ENCODE measurements around the gene RABGAP1L.
"Not testable (repeated sequence)": the region's sequence is repeated elsewhere in the genome, so short reads cannot be mapped to it uniquely, and the experiment has no call there.

RABGAP1L gene

DNA sequence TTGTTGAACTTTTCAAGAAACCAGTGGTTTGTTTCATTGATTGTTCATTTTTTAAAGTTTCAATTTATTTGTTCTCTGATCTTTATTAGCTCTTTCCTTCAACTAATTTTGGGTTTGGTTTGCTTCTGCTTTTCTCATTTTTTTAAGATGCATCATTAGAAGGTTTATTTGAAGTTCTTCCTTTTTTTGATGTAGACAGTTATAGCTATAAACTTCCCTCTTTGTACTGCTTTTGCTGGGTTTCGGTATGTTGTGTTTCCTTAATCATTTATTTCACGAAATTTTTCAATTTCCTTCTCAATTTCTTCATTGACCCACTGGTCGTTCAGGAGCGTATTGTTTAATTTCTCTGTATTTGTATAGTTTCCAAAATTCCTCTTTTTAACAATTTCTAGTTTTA is 155.1 kb downstream of the RABGAP1L start:
- DNase-seq: peak in 1 of 2 donors; percentile 3

- no peak for DNase-seq
Measured at GRCh38 chr1:174315239-174315638, 155.9 kb downstream of the RABGAP1L start.

DNA sequence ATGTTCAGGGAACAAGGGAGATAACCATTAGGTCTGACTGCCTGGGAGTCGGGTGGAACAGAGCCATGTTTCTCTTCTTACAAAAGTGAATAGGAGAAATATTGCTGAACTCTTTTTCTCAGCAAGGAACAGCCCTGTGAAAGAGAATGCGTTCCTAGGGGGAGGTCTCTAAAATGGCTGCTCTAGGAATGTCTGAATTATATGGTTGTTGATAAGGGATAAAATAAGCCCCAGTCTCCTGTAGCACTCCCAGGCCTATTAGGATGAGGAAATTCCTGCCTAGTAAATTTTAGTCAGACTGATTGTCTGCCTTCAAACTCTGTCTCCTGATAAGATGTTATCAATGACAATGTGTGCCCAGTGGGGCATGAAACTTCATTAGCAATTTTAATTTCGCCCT is 161.6 kb downstream of the RABGAP1L start:
- DNase-seq: not testable (repeated sequence)

- no peak for DNase-seq
Measured at GRCh38 chr1:174322202-174322862, 163.0 kb downstream of the RABGAP1L start.

- no peak for DNase-seq
Measured at GRCh38 chr1:174324493-174324892, 165.2 kb downstream of the RABGAP1L start.

GRCh38 chr1:174324939-174325338 is 165.6 kb downstream of the RABGAP1L start:
- no peak for DNase-seq

DNA sequence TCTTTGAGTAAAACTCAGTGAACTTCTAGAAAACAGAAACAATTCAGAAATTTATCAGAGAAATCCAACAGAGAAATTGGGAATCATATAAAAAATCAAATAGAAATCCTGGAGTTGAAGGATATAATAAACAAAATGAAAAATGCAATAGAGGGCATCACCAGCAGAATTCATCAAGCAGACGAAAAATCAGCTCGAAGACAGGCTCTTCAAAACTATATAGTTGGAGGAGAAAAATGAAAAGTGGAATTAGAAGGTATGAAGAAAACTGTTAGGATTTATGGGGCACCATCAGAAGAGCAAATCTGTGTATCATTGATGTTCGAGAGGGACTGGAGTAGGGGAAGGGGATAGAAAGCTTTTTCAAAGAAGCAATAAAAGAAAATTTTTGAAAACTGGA is 167.0 kb downstream of the RABGAP1L start:
- DNase-seq: no peak

DNA sequence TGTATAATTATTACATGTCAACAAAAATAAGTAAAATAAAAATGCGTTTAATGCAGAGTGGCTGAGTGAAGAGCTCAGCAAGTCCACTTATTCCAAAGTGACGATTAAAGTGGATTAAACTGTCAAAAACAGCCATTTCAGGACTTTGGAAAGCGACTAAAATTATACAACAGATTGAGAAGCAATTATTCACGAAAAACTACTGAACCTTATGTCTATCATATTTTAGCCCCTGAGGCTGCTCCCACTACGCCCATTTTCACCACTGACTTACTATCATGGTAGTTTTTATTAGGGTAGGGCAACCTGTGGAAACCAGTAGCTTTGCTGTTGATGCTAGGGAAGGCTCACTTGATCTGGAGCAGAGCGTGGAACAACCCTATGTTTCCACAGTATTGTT is 174.1 kb downstream of the RABGAP1L start:
- DNase-seq: no peak

DNA sequence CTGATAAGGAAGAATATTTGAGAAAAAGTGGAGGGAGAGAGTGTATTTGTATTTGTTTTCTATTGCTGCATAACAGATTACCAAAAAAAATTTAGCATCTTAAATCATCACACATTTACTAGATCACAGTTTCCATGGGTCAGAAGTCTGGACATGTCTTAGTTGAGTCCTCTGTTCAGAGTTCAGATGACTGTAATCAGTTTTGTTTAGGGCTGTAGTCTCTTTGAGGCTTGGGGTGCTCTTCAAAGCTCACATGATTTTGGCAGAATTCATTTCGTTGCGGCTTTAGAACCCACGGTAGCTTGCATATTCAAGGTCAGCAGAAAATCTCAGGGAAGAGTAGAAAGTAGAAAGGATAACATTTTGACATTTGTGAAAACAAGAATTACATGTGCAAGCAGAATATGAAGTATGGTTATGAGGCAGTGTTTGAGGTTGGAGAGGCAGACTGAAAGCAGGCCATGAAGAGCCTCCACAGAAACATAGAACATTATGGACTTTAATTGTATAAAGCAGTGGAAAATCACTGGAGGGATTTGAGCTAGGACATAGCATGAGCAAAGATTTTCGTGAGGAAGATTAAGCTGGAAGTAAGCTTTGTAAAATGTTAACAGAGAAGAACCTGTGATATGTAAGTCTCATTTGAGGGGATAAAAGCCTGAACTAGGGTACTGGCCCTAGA is 177.8 kb downstream of the RABGAP1L start:
- no peak for DNase-seq

GRCh38 chr1:174340404-174340803 is 181.1 kb downstream of the RABGAP1L start:
- DNase-seq: not testable (repeated sequence)

GRCh38 chr1:174344162-174344561 is 184.8 kb downstream of the RABGAP1L start:
- DNase-seq: no peak

GRCh38 chr1:174352117-174352516 is 192.8 kb downstream of the RABGAP1L start:
- no peak for DNase-seq

DNA sequence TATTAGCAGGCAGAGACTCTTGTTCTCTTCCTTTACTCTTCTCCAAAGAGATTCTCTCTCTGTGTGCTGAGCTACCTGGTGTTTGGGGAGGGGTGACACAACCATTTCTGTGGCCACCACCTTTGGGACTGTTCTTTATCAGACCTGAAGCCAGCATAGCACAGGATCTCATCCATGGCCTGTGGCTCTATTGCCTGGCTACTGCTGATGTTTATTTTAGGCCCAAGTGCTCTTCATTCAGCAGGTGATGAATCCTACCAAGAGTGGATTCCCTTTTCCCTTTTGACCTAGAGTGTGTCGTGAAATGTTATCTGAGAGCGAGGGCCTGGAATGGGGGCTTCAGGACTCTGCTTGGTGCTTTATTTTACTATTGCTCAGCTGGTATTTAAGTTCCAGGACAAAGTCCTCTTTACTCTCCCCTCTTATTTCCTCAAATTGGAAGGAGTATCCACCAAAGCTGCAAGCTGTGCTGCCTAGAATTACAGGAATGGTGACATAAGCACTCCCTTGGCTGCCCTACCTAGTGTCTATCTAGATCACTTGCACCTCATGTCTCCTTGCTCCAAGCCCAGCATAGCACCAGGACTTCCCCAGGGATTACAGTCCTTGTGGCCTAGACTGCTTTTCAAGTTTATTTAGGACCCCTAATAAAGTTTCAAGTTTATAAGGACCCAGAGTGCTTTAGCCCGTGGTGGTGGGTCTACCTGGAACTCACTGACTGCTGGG is 193.7 kb downstream of the RABGAP1L start:
- no peak for DNase-seq

DNA sequence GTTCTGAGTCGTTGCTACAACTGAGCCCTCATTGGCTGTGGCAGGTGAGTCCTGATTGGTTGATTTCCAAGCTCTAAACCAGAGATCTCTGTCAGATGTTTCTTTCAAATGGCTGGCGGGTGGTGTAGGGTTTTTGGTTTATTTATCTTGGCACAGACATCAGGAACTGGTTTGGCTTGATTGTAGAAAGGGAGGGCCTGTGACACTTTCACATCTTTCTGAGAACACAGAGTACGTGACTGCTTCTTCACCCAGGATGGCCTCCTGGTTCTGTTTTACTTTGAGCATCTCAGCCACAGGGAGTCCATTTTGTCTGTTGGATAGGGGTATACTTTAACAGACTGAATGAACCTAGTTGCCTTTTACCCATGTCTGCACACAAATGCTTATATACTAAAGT is 199.0 kb downstream of the RABGAP1L start:
- no peak for DNase-seq

- DNase-seq: no peak
Measured at GRCh38 chr1:174358786-174359453, 199.6 kb downstream of the RABGAP1L start.

DNA sequence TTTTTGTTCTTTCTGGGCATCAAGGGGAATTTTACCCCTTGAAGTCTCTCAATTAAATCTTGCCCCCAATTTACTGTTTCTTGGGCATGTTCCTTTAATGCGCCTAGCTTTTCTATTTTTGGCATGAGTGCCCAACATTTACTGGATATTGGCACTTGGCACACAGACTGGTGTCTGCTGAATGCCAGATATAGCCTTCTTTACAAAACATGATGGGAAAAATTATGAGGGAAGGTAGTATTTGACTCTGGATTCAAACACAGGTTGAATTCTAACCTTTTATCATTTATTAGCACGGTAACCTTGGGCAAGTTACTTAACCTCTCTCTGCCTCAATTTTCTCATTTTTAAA is 200.1 kb downstream of the RABGAP1L start:
- DNase-seq: no peak

GRCh38 chr1:174364996-174365736 is 205.8 kb downstream of the RABGAP1L start:
- no peak for DNase-seq

DNA sequence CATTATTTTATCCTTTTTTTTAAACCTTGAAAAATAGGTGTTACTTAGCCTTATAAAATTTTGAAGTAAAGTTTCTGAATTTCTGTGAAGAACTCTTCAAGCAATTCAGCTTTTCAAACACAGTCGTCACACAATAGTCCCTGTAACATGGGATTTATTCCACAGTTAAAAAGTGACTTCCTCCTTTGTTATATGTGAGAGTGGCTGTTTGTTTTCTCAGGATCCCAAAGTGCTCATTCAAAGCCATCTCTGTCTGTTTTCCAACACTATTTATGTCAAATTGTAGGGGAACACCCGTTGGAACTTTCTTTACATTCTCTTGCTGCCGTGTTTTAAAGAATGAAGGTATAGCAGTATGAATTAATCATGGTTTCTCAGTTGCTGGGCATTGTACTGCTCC is 207.6 kb downstream of the RABGAP1L start:
- DNase-seq: no peak

DNA sequence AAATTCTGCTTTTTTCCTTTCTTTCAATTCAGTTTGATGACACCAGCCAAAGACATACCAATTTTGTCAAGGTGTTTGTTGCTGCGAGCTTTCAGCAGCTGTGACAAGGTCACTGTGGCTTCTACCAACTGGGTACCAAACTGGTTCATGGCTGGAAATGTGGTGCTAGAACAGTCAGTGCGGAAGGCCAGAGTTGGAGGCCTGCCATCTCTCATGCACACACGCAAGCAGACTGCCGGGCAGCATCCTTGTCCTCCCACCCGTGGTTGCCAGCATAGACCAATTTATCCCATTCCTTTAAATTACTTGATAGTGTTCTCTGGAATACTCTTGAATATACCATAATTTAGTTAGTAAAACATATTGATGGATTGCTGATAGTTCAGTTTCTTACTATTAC is 208.6 kb downstream of the RABGAP1L start:
- no peak for DNase-seq

GRCh38 chr1:174376030-174376429 is 216.7 kb downstream of the RABGAP1L start:
- no peak for DNase-seq

DNA sequence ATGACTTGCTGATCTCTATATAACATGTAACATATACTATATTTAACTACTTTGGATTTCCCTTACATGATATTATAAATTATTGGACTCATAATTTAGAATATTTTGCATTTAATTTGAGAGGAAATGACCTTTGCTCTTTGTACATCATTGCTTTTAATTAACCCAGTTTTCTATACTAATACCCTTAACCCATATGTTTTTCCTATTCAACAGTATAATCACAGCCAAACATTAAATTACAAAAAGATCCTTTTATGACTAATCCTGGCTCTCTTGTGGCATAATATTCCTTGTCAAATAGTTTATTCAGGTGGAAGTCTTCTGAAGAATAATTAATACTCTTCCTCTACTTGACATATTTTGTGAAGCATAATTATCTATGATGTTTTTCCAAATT is 232.4 kb downstream of the RABGAP1L start:
- DNase-seq: no peak

DNA sequence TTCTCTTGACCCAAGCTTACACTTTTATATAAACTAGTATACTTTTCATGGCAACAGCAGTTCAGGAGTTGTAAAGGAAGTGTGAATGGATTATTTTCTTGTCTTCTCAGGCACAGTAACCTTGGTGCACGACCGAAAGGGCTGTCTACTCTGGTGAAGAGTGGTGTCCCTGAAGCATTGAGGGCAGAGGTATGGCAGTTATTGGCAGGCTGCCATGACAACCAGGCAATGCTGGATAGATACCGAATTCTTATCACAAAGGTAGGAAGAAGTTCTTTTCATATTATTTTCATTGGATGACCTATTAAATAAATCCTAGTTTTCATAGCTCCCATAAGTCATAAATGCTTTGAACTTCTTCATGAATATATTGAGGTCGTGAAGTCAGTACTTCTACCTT is 234.6 kb downstream of the RABGAP1L start:
- no peak for DNase-seq

DNA sequence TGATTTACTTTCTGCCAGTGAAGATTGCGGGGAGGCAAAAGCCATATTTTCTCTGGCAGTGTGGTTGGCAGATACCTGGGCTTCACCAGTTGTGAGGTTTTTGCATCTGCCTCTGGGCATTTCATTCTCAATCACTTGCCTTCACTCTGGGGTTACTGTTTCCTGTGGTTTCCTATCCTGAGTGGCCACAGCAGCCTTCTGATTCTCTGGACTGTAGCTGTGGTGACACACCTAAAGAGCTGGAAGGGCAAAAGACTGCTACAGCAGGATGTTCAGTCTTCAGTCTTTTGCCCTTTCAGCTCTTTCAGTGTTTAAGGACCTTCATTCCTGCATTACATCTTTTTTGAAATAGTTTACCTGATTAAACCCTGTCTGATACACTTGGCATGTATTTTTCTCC is 237.9 kb downstream of the RABGAP1L start:
- DNase-seq: no peak

Data from inflammatory macrophage treated with lipopolysaccharide for 1 hour (primary cell).